ENCODE data around the gene MYO18B.

GRCh38 chr22:25990940-25991339 is 249.0 kb downstream of the MYO18B start:
- TF ChIP-seq RCOR1 (IDR thresholded peaks at IDR 0.05; ENCODE audit: insufficient replicate concordance, low read length), result no peak
- TF ChIP-seq CTCF (conservative IDR thresholded peaks at IDR 0.05; ENCODE audit: low read depth, low read length), result no peak
- TF ChIP-seq POLR2A (IDR thresholded peaks at IDR 0.05; ENCODE audit: low read depth, low read length), result no peak
- TF ChIP-seq BHLHE40 (IDR thresholded peaks at IDR 0.05; ENCODE audit: low read depth, low read length), result no peak
- TF ChIP-seq CHD1 (IDR thresholded peaks at IDR 0.05; ENCODE audit: low read depth, low read length), result no peak
- TF ChIP-seq ELK1 (IDR thresholded peaks at IDR 0.05; ENCODE audit: borderline replicate concordance, low read depth, low read length), result no peak
- TF ChIP-seq USF2 (IDR thresholded peaks at IDR 0.05; ENCODE audit: low read depth, low read length), result no peak
- no peak for TF ChIP-seq RAD21 (IDR thresholded peaks at IDR 0.05; ENCODE audit: low read length)
- TF ChIP-seq CEBPB (IDR thresholded peaks at IDR 0.05; ENCODE audit: low read depth, low read length), result no peak
- TF ChIP-seq MAZ (IDR thresholded peaks at IDR 0.05; ENCODE audit: borderline replicate concordance, low read depth, low read length), result no peak
- no peak for TF ChIP-seq MXI1 (IDR thresholded peaks at IDR 0.05; ENCODE audit: borderline replicate concordance, low read depth, low read length)
- TF ChIP-seq MAFK (IDR thresholded peaks at IDR 0.05; ENCODE audit: low read depth, low read length), result no peak
